Neural cell (in vitro differentiated cells): Measurements from ENCODE around the gene SP140L. TPM values are rescaled to one million over a fixed set of nuclear protein-coding genes. Genes with fewer than 3 reads are reported as not detected.
"Not testable (repeated sequence)": the region's sequence is repeated elsewhere in the genome, so short reads cannot be mapped to it uniquely, and the experiment has no call there.

Experiments
- H2AFZ ChIP-seq: fragments of 200-600, 300-800 bp; sonication (generic), shearing (Covaris generic); 2 replicates; pipeline ENCODE4 v1.6.0; 2014; ENCODE audit warnings: low read depth, mild to moderate bottlenecking, antibody characterized with exemption, low read length, moderate library complexity
- H3F3A ChIP-seq: fragments of 200-600 bp; shearing (Covaris generic); 2 replicates; pipeline ENCODE4 v1.6.1; 2016; ENCODE audit warnings: mild to moderate bottlenecking, moderate library complexity, mixed read lengths, antibody characterized with exemption, low read length; ENCODE audit not compliant: insufficient read depth, poor library complexity, severe bottlenecking
- H3K27ac ChIP-seq: fragments of 200-600, 300-800 bp; sonication (generic), shearing (Covaris generic); 2 replicates; pipeline ENCODE4 v1.5.1; 2014; ENCODE audit warnings: mild to moderate bottlenecking, low read length, moderate library complexity
- H3K27me3 ChIP-seq: fragments of 300-800, 200-600 bp; sonication (generic), shearing (Covaris generic); 2 replicates; pipeline ENCODE4 v1.6.0; 2014; ENCODE audit warnings: mild to moderate bottlenecking, low read depth, low read length, moderate library complexity; ENCODE audit not compliant: insufficient read depth
- H3K36me3 ChIP-seq: fragments of 300-800, 200-600 bp; sonication (generic), shearing (Covaris generic); 2 replicates; pipeline ENCODE4 v1.5.1; 2014; ENCODE audit warnings: mild to moderate bottlenecking, antibody characterized with exemption, low read length, moderate library complexity; ENCODE audit not compliant: insufficient read depth
- H3K4me2 ChIP-seq: fragments of 300-800, 200-600 bp; sonication (generic), shearing (Covaris generic); 2 replicates; pipeline ENCODE4 v1.6.0; 2014; ENCODE audit warnings: mild to moderate bottlenecking, low read length
- H3K4me3 ChIP-seq: fragments of 300-800, 200-600 bp; sonication (generic), shearing (Covaris generic); 2 replicates; pipeline ENCODE4 v1.5.1; 2014; ENCODE audit warnings: mild to moderate bottlenecking, low read length, moderate library complexity
- H3K79me2 ChIP-seq: fragments of 200-600 bp; shearing (Covaris generic); replicated peaks from 2 replicates; pipeline ENCODE4 v1.6.0; 2014; ENCODE audit warnings: mild to moderate bottlenecking, low read length, moderate library complexity; ENCODE audit not compliant: insufficient read depth
- H3K9ac ChIP-seq: fragments of 300-800, 200-600 bp; sonication (generic), shearing (Covaris generic); 2 replicates; pipeline ENCODE4 v1.6.1; 2016; ENCODE audit warnings: mild to moderate bottlenecking, low read length, mixed read lengths
- H3K9me2 ChIP-seq: fragments of 200-600 bp; shearing (Covaris generic); 2 replicates; pipeline ENCODE4 v1.6.1; 2016; ENCODE audit warnings: mild to moderate bottlenecking, low read length, mixed read lengths; ENCODE audit not compliant: insufficient read depth
- H3K9me3 ChIP-seq: fragments of 200-600, 300-800 bp; sonication (generic), shearing (Covaris generic); 2 replicates; pipeline ENCODE4 v1.6.1; 2016; ENCODE audit warnings: mild to moderate bottlenecking, mixed run types, low read length, moderate library complexity, mixed read lengths
- H4K20me1 ChIP-seq: fragments of 200-600 bp; shearing (Covaris generic); 2 replicates; pipeline ENCODE4 v1.6.1; 2016; ENCODE audit warnings: mild to moderate bottlenecking, mixed run types; ENCODE audit not compliant: insufficient read depth
- EP300 ChIP-seq: fragments of 450-650 bp; conservative IDR thresholded peaks from 2 replicates; pipeline ENCODE4 v1.6.1; 2014; ENCODE audit warnings: antibody characterized with exemption, mild to moderate bottlenecking, moderate library complexity; ENCODE audit not compliant: poor library complexity, severe bottlenecking
- EZH2 ChIP-seq: fragments of 200-600, 300-800 bp; shearing (Covaris generic), sonication (generic); IDR thresholded peaks from 2 replicates; pipeline ENCODE4 v1.6.1; 2014; ENCODE audit warnings: antibody characterized with exemption, low read length, borderline replicate concordance, mild to moderate bottlenecking; ENCODE audit not compliant: insufficient read depth, poor library complexity, severe bottlenecking
- MXI1 ChIP-seq: fragments of 450-650 bp; conservative IDR thresholded peaks from 2 replicates; pipeline ENCODE4 v1.6.1; 2014; ENCODE audit warnings: antibody characterized with exemption, mild to moderate bottlenecking; ENCODE audit not compliant: poor library complexity, severe bottlenecking
- POLR2AphosphoS5 ChIP-seq: IDR thresholded peaks from 2 replicates; pipeline ENCODE4 v1.6.1; 2012
- RAD21 ChIP-seq: fragments of 450-650 bp; conservative IDR thresholded peaks from 2 replicates; pipeline ENCODE4 v1.6.1; 2014; ENCODE audit warnings: antibody characterized with exemption, mild to moderate bottlenecking, moderate library complexity
- SMC3 ChIP-seq: fragments of 450-650 bp; conservative IDR thresholded peaks from 2 replicates; pipeline ENCODE4 v1.6.1; 2014; ENCODE audit warnings: antibody characterized with exemption, mild to moderate bottlenecking, moderate library complexity; ENCODE audit not compliant: poor library complexity
- TAF1 ChIP-seq: IDR thresholded peaks from 2 replicates; pipeline ENCODE4 v1.6.1; 2012; ENCODE audit warnings: low read depth
- polyA plus RNA-seq: library from polyadenylated mRNA; depleted of rRNA; stranded (reverse); fragments of >200 nt; gene quantifications from 2 replicates; pipeline ENCODE4 v1.2.3, GENCODE V29; 2014
- TF ChIP-seq, protein P1 (sequence below): fragments of 450-650 bp; IDR thresholded peaks from 2 replicates; pipeline ENCODE4 v1.5.1; 2014; ENCODE audit warnings: antibody characterized with exemption, mild to moderate bottlenecking, moderate library complexity; ENCODE audit not compliant: poor library complexity, severe bottlenecking
- TF ChIP-seq, protein P2 (sequence below): IDR thresholded peaks from 2 replicates; pipeline ENCODE4 v1.6.1; 2012; ENCODE audit warnings: borderline replicate concordance

SP140L gene
- polyA plus RNA-seq, 1 donor from 2014 or later, result not detected

DNA sequence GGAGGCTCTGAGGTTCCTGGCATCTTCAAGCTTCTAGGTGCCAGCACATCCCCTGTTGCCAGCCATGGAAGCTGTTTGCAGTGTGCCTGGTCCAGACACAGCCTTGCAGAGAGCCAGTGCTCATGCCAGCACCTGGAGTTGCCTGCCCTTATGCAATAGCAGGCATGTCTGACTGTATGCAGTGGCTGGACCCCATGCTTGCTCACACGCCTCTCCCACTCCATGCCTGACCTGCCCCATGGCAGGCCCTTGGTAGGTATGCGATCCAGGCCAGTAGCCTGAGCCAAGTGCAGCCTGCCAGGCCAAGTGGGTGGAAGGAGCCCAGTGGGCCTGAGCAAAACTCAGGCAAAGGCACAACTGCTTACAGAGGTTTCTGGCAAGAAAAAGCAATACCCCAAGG is 19.5 kb upstream of the SP140L start:
- Histone ChIP-seq H3K79me2 (no peaks in the 10 kb centered on the region), H3K4me3 (no peak overlapping the region), H2AFZ (no peak overlapping the region), H3K27ac (no peak overlapping the region), H3K27me3 (no peaks in the 10 kb centered on the region), H3K9me3 (no peaks in the 10 kb centered on the region), H3K36me3 (no peaks in the 10 kb centered on the region), H3K4me2 (no peak overlapping the region), H3K9ac (no peak overlapping the region), H3K9me2 (no peaks in the 10 kb centered on the region), H3F3A (no peaks in the 10 kb centered on the region), H4K20me1 (no peaks in the 10 kb centered on the region)
- TF ChIP-seq, protein P1, sequence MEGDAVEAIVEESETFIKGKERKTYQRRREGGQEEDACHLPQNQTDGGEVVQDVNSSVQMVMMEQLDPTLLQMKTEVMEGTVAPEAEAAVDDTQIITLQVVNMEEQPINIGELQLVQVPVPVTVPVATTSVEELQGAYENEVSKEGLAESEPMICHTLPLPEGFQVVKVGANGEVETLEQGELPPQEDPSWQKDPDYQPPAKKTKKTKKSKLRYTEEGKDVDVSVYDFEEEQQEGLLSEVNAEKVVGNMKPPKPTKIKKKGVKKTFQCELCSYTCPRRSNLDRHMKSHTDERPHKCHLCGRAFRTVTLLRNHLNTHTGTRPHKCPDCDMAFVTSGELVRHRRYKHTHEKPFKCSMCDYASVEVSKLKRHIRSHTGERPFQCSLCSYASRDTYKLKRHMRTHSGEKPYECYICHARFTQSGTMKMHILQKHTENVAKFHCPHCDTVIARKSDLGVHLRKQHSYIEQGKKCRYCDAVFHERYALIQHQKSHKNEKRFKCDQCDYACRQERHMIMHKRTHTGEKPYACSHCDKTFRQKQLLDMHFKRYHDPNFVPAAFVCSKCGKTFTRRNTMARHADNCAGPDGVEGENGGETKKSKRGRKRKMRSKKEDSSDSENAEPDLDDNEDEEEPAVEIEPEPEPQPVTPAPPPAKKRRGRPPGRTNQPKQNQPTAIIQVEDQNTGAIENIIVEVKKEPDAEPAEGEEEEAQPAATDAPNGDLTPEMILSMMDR, result no peak
- TF ChIP-seq RAD21, result no peak
- no peak for TF ChIP-seq SMC3
- TF ChIP-seq POLR2AphosphoS5, result no peak
- TF ChIP-seq, protein P2, sequence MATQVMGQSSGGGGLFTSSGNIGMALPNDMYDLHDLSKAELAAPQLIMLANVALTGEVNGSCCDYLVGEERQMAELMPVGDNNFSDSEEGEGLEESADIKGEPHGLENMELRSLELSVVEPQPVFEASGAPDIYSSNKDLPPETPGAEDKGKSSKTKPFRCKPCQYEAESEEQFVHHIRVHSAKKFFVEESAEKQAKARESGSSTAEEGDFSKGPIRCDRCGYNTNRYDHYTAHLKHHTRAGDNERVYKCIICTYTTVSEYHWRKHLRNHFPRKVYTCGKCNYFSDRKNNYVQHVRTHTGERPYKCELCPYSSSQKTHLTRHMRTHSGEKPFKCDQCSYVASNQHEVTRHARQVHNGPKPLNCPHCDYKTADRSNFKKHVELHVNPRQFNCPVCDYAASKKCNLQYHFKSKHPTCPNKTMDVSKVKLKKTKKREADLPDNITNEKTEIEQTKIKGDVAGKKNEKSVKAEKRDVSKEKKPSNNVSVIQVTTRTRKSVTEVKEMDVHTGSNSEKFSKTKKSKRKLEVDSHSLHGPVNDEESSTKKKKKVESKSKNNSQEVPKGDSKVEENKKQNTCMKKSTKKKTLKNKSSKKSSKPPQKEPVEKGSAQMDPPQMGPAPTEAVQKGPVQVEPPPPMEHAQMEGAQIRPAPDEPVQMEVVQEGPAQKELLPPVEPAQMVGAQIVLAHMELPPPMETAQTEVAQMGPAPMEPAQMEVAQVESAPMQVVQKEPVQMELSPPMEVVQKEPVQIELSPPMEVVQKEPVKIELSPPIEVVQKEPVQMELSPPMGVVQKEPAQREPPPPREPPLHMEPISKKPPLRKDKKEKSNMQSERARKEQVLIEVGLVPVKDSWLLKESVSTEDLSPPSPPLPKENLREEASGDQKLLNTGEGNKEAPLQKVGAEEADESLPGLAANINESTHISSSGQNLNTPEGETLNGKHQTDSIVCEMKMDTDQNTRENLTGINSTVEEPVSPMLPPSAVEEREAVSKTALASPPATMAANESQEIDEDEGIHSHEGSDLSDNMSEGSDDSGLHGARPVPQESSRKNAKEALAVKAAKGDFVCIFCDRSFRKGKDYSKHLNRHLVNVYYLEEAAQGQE, result no peak
- no peak for TF ChIP-seq MXI1
- no peak for TF ChIP-seq TAF1
- no peak for TF ChIP-seq EP300
- TF ChIP-seq EZH2, result no peak

DNA sequence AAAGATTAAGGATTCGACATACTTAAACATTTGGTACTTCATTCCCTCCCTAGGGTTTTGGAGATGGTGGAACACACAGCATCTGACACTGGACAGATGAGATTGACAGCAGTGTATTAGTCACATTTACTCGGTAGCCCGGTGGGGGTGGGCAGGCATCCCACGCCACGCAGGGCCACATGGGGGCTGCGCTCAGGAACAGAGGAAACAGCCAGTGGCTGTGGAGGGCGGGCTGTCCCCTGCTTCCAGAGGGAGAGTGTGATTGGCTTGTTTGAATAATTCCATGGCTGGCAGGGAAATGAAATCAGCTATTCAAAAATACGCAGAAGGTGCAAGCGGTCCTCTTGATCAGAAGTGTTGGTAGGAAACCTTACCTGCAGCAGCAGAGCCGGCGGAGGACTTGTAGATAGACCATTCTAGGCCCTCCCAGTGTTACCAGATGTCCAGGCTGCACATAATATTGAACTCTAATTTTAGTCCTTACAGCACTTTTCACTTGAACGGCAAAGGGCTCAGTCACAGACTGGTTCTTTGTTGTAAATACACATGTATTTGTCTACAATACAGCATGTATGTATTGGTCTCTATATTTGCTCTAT is 18.5 kb upstream of the SP140L start:
- no peaks in the 10 kb centered on the region for H3K9me2 ChIP-seq
- no peak overlapping the region for H3K9ac ChIP-seq
- no peak overlapping the region for H3K27ac ChIP-seq
- H3K27me3 ChIP-seq, result no peaks in the 10 kb centered on the region
- H3K4me2 ChIP-seq, result no peak overlapping the region
- no peak overlapping the region for H3K4me3 ChIP-seq
- H3F3A ChIP-seq, result no peaks in the 10 kb centered on the region
- H2AFZ ChIP-seq, result no peak overlapping the region
- no peaks in the 10 kb centered on the region for H4K20me1 ChIP-seq
- no peaks in the 10 kb centered on the region for H3K79me2 ChIP-seq
- no peak for TF ChIP-seq POLR2AphosphoS5
- no peak for TF ChIP-seq SMC3
- TF ChIP-seq MXI1, result no peak
- TF ChIP-seq, protein P1, result no peak
- TF ChIP-seq, protein P2, result no peak
- no peak for TF ChIP-seq RAD21
- TF ChIP-seq EP300, result no peak
- TF ChIP-seq EZH2, result no peak
- TF ChIP-seq TAF1, result no peak
- no peaks in the 10 kb centered on the region for H3K36me3 ChIP-seq
- H3K9me3 ChIP-seq, result no peaks in the 10 kb centered on the region

DNA sequence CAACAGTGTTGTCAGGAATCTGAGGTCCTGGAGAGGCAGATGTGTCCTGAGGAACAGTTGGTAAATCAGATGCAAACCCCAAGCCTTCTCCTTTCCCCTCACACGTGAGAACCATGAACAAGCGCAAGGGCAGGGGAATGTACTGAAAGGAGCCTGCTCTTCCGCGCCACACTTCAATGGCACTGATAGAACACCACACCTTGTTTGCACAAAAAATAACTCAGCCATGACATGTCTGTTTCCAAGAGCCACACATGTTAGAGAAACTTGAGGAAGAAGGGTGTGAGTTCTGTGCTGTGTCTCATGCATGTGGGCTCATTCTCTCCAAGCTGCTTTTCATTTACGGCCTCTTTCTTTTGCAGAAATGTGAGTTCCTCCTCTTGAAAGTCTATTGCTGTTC is 16.2 kb upstream of the SP140L start:
- not testable (repeated sequence) for H3K9me3 ChIP-seq, H3K36me3 ChIP-seq, H3K4me2 ChIP-seq, H3K79me2 ChIP-seq, H3K27ac ChIP-seq, H3F3A ChIP-seq, H3K4me3 ChIP-seq, H4K20me1 ChIP-seq, H3K9me2 ChIP-seq, H3K9ac ChIP-seq, H2AFZ ChIP-seq, H3K27me3 ChIP-seq
